Muscle of leg (tissue), 11 donors: Measurements from ENCODE around the gene DYNC1LI1. TPM values are rescaled to one million over a fixed set of nuclear protein-coding genes. Genes with fewer than 3 reads are reported as not detected.
"Not testable (repeated sequence)": the region's sequence is repeated elsewhere in the genome, so short reads cannot be mapped to it uniquely, and the experiment has no call there.

ENCODE experiments used
- DNase-seq: peaks from one replicate; pipeline ENCODE4 v3.0.0; 2013
- H3K27ac ChIP-seq: one replicate; pipeline ENCODE4 v1.5.1; 2013; ENCODE audit warnings: mild to moderate bottlenecking, low read length, control low read depth
- H3K27me3 ChIP-seq: one replicate; pipeline ENCODE4 v1.6.1; 2013; ENCODE audit warnings: low read length; ENCODE audit not compliant: control insufficient read depth, insufficient read depth
- H3K36me3 ChIP-seq: one replicate; pipeline ENCODE4 v1.6.1; 2013; ENCODE audit warnings: low read length; ENCODE audit not compliant: control insufficient read depth, insufficient read depth
- H3K4me1 ChIP-seq: one replicate; pipeline ENCODE4 v1.6.1; 2013; ENCODE audit warnings: low read length; ENCODE audit not compliant: control insufficient read depth, insufficient read depth
- H3K4me3 ChIP-seq: one replicate; pipeline ENCODE4 v1.5.1; 2013; ENCODE audit warnings: low read length, control low read depth
- H3K9me3 ChIP-seq: replicated peaks from 2 replicates; pipeline ENCODE4 v1.6.1; 2013; ENCODE audit warnings: low read depth, low read length; ENCODE audit not compliant: control insufficient read depth
- WGBS: methylation state at CpG from one replicate; pipeline ENCODE4 v1.1.5; 2013; ENCODE audit warnings: missing lambda C conversion rate; ENCODE audit not compliant: insufficient coverage; 5-methylcytosine and 5-hydroxymethylcytosine counted together
- polyA plus RNA-seq, 8 donors: library from polyadenylated mRNA; unstranded; fragments of 120-200 nt; gene quantifications; one replicate each; pipeline versions ENCODE4 v1.2.1 to v1.2.3, GENCODE V29; 2013; ENCODE audit warnings: inconsistent platforms in 1 of 8, low replicate concordance in 1 of 8; ENCODE audit not compliant: insufficient read length in 8 of 8, insufficient read depth in 1 of 8
- total RNA-seq: library from RNA; stranded (reverse); fragments of 120-200 nt; gene quantifications from one replicate; pipeline ENCODE4 v1.2.4, GENCODE V29; 2013

Gene DYNC1LI1
- total and polyA plus RNA-seq, 9 donors: 26.6 to 37.3 (median 32.9) TPM

DNA sequence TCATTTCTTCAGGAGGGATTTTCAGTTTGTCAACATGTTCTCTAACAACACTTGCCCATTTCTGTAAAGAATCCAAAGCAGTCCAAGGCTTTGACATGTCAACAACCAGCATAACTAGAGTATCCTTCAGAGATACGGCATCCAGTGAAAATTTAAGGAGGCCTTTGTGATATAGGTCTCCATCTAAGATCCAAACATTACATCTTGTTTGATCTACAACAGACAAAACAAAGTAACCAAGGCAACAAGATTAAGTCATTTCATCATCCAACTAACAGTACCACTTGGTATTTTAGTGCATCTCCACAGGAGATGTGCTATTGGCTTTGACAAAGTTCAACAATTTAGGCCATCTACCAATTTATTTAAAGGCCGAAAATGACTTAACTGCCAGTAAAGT, 25.8 kb downstream of the DYNC1LI1 start:
- DNase-seq: no peak
- Histone ChIP-seq H3K4me3 (no peak overlapping the region), H3K27me3 (no peaks in the 10 kb centered on the region), H3K9me3 (no peaks in the 10 kb centered on the region), H3K36me3 (peaks cover 5% of the 10 kb centered on the region), H3K4me1 (no peaks in the 10 kb centered on the region), H3K27ac (no peak overlapping the region)
- WGBS: no CpG with 5 or more reads among the region's 2 CpGs

DNA sequence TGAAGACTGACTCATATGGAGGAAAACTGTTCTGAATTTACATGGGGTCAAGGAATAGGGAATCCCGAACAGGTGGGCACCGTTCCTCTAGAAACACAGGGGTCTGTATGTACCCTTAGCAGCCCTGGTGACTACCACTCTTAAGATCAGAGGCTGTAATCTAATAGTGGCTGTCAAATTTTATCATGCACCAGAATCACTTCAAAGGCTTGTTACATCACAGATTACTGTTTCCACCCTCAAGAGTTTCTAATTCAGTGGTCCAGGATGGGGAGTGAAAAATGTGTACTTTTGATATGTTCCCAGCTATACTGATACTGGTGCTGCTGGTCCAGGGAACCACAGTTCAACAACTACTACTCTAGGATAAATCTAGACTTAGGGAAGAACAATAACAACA, 27.9 kb downstream of the DYNC1LI1 start:
- no CpG with 5 or more reads among the region's 2 CpGs for WGBS
- H3K4me3 ChIP-seq: no peak overlapping the region
- no peak for DNase-seq
- H3K27ac ChIP-seq: no peak overlapping the region
- no peaks in the 10 kb centered on the region for H3K9me3 ChIP-seq
- H3K36me3 ChIP-seq: peaks cover 8% of the 10 kb centered on the region
- no peaks in the 10 kb centered on the region for H3K27me3 ChIP-seq
- no peaks in the 10 kb centered on the region for H3K4me1 ChIP-seq

DNA sequence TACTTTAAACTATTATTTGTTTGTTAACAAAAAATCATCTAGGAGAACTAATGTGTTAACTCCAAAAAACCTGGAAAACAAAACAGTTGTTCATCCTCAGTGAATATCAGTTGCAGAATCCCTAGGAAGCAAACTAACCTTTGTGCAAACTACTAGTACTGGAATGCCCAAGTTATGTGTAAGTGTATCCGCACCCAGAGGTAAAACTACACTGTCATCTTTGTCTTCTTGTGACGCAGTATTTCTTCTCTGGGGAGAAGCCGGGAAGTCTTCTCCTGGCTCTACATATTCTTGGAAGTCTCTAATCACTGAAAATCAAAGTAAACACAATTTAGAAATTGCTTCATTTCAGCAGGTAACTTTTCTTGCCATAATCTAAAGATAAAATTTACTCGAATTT, 29.8 kb downstream of the DYNC1LI1 start:
- no peak for DNase-seq
- 86% methylated on average over 2 of the region's 4 CpGs for WGBS

DNA sequence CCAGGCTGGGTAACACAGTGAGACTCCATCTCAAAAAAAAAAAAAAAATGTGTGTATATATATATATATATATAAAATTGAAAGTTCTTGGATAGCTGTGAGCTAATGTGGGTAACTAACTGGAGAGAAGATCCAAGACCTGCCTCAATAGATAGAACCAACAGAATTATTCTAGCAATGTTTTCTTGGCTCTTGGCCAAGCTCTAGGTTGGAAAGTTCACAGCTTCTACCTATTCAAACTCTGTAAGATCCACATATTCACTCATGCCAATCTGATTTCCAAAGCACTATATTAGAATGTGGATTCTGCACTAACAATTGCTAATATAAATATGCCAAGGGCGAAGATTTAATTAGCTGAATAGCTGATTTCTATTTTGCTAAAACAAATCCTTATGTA, 38.2 kb downstream of the DYNC1LI1 start:
- Histone ChIP-seq H3K27me3 (no peaks in the 10 kb centered on the region), H3K36me3 (peaks cover 9% of the 10 kb centered on the region), H3K4me3 (no peak overlapping the region), H3K27ac (no peak overlapping the region), H3K4me1 (no peaks in the 10 kb centered on the region), H3K9me3 (no peaks in the 10 kb centered on the region)
- DNase-seq: no peak
- WGBS: no CpG with 5 or more reads among the region's 1 CpG

More for the DNA sequence above, 29.8 kb downstream of the DYNC1LI1 start:
- no peak overlapping the region for H3K4me3 ChIP-seq
- no peaks in the 10 kb centered on the region for H3K4me1 ChIP-seq
- no peaks in the 10 kb centered on the region for H3K9me3 ChIP-seq
- H3K27me3 ChIP-seq: no peaks in the 10 kb centered on the region
- H3K36me3 ChIP-seq: peaks cover 8% of the 10 kb centered on the region
- no peak overlapping the region for H3K27ac ChIP-seq

DNA sequence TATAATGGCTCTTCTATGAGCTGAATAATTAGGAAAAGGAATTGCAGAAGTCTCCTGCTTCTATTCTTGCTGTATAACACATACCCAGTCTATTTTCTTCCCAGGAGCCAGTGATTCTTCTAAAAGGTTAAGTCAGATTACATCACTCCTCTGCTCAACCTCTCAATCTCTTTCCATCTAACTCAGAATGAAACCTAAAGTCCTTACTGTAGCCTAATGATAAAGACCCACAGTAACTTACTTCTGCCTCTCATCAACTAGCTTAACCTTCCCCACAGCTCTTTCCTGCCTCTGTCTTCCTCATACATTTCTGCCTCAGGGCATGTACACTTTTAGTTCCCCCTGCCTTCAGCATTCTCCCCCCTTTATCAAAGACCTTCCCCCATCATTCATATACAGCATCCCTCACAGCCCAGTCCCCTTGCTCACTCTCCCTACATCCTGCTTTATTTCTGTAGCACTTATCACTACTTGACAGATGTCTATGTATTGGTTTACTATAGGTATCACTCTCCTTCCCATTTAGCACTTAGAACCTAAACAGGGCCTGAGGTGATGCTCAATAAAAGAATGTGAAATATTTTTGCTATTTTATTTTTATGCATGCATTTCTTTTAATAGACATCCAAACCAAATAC, 39.5 kb downstream of the DYNC1LI1 start:
- no peak overlapping the region for H3K4me3 ChIP-seq
- no peak for DNase-seq
- H3K36me3 ChIP-seq: peaks cover 12% of the 10 kb centered on the region

DNA sequence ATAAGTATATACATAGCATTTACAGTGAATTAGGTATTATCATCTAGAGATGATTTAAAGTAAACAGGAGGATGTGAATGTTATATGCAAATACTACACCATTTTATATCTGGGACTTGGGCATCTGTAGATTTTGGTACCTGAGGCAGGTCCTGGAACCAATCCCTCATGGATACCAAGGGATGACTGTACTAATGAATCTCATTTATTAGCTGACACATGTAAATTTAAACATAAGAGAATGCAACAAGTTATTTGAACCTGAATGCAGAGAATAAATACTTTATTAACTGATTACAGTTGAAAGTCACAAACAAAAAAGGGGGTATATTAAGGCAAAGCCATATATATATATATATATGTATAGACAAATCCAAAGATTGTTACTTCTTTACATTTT, 44.9 kb downstream of the DYNC1LI1 start:
- no peak for DNase-seq
- H3K36me3 ChIP-seq: peaks cover 9% of the 10 kb centered on the region
- no peaks in the 10 kb centered on the region for H3K9me3 ChIP-seq

More for the DNA sequence above, 39.5 kb downstream of the DYNC1LI1 start:
- H3K9me3 ChIP-seq: no peaks in the 10 kb centered on the region
- no peaks in the 10 kb centered on the region for H3K4me1 ChIP-seq
- H3K27ac ChIP-seq: no peak overlapping the region
- no peaks in the 10 kb centered on the region for H3K27me3 ChIP-seq

DNA sequence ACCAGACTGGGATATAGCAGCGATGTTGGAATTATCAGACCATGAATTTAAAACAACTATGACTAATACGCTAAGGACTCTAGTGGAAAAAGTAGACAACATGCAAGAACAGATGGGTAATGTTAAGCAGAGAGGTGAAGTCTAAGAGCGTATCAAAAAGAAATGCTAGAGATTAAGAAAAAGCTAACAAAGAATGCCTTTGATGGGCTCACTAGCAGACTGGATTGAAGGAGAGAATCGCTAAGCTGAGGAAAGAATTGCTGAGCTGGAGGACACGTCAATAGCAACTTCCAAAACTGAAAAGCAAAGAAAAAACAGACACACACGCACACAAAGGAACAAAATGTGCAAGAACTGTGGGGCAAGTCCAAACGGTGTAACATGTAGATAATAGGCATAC, 48.0 kb downstream of the DYNC1LI1 start:
- H3K27me3 ChIP-seq: no peaks in the 10 kb centered on the region
- H3K9me3 ChIP-seq: no peaks in the 10 kb centered on the region
- H3K36me3 ChIP-seq: peaks cover 6% of the 10 kb centered on the region
- 80% methylated on average over 2 of the region's 7 CpGs for WGBS
- H3K27ac ChIP-seq: no peak overlapping the region
- no peak overlapping the region for H3K4me3 ChIP-seq
- DNase-seq: no peak
- no peaks in the 10 kb centered on the region for H3K4me1 ChIP-seq

More for the DNA sequence above, 44.9 kb downstream of the DYNC1LI1 start:
- no peak overlapping the region for H3K27ac ChIP-seq
- no peak overlapping the region for H3K4me3 ChIP-seq
- no peaks in the 10 kb centered on the region for H3K27me3 ChIP-seq
- no peaks in the 10 kb centered on the region for H3K4me1 ChIP-seq

DNA sequence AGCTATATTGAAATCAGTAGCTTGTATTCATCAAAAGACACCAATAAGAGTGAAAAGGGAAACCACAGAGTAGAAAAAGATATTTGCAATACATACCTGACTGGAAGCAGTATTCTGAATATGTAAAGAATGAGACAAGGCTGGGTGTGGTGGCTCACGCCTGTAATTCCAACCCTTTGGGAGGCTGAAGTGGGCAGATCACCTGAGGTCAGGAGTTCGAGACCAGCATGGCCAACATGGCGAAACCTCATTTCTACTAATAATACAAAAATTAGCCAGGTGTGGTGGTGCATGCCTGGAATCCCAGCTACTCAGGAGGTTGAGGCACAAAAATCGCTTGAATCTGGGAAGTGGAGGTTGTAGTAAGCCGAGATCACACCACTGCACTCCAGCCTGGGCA, 51.7 kb downstream of the DYNC1LI1 start:
- not testable (repeated sequence) for H3K27ac ChIP-seq, H3K36me3 ChIP-seq, DNase-seq, H3K4me1 ChIP-seq, H3K9me3 ChIP-seq, H3K27me3 ChIP-seq, H3K4me3 ChIP-seq
- WGBS: 100% methylated on average over 2 of the region's 5 CpGs

DNA sequence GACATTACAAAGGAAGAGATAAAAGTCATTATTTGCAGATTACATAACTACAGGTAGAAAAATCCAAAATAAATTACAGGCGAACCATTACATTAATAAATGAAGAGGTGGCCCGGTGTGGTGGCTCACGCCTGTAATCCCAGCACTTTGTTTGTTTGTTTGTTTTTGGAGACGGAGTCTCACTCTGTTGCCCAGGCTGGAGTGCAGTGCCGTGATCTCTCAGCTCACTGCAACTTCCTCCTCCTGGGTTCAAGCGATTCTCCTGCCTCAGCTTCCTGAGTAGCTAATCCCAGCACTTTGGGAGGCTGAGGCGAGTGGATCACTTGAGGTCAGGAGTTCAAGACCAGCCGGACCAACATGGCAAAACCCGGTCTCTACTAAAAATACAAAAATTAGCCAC, 53.9 kb downstream of the DYNC1LI1 start:
- H3K36me3 ChIP-seq, H3K27ac ChIP-seq, H3K4me1 ChIP-seq, H3K9me3 ChIP-seq, H3K4me3 ChIP-seq, DNase-seq, H3K27me3 ChIP-seq: not testable (repeated sequence)
- WGBS: 91% methylated on average over 6 of the region's 9 CpGs

DNA sequence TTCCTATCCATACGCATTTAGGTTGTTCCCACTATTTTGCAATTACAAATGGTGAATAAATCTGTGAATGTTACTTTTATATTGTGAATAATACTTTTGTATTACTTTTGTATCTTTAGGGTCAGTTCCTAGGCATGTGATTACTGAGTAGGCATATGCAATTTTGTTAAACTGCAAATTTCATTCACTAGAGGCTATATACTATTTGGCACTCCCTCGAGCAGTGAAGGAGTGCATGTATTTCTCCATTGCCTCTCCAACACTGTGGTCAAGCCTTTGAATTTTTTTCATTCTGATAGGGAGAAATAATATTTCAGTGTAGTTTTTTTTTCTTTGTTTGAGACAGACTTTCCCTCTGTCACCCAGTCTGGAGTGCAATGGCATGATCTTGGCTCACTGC, 59.7 kb downstream of the DYNC1LI1 start:
- no peaks in the 10 kb centered on the region for H3K27me3 ChIP-seq
- H3K36me3 ChIP-seq: no peaks in the 10 kb centered on the region
- no peak for DNase-seq
- H3K4me1 ChIP-seq: no peaks in the 10 kb centered on the region
- no peaks in the 10 kb centered on the region for H3K9me3 ChIP-seq
- H3K27ac ChIP-seq: no peak overlapping the region
- no peak overlapping the region for H3K4me3 ChIP-seq
- WGBS: no CpG with 5 or more reads among the region's 2 CpGs

DNA sequence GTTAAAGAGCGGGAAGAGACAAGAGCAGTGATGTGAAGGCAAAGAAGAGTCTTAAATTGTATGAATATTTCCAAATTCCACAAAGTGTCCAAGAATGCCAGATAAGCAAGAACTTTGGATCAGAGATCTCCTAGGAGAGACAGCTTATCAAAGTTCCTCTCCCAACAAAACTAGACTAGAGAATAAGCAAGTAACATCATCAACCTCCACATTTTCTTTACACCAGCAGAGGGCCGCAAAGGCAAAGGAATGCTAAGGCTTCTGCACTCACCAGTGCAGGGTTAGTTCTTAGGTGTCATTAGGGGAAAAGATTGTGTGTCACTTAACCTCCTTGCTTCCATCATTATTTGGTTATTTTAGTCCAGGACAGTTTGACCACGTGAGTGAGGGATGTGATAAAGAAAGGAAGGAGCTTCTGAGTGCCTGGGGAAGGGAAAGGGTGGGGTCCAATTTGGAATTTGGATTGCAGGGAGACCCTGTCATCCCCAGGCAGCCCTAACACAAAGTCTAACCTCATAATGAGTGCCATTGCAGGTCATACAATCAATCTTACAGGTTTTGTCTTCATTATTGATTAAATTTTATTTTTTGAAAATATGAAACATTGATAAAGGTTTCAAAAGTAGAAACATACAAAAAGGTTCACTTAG, 60.5 kb downstream of the DYNC1LI1 start:
- WGBS: no CpG with 5 or more reads among the region's 3 CpGs

More for the DNA sequence above, 60.5 kb downstream of the DYNC1LI1 start:
- no peak overlapping the region for H3K27ac ChIP-seq
- H3K27me3 ChIP-seq: no peaks in the 10 kb centered on the region
- no peaks in the 10 kb centered on the region for H3K36me3 ChIP-seq
- DNase-seq: peak; percentile 87
- H3K4me3 ChIP-seq: no peak overlapping the region
- no peaks in the 10 kb centered on the region for H3K4me1 ChIP-seq
- no peaks in the 10 kb centered on the region for H3K9me3 ChIP-seq
